ENCODE measurements around the gene YIPF1.

GRCh38 chr1:53847980-53848379, 41.6 kb downstream of the YIPF1 start:
- no peak for TF ChIP-seq POLR2A (IDR thresholded peaks at IDR 0.05)
- TF ChIP-seq EP300 (IDR thresholded peaks at IDR 0.05), result no peak
- TF ChIP-seq CTCF (IDR thresholded peaks at IDR 0.05), result no peak
